ENCODE data around the gene RXRA. TPM values are rescaled to one million over a fixed set of nuclear protein-coding genes. Genes with fewer than 3 reads are reported as not detected.

RXRA gene
- total and polyA plus RNA-seq, 12 donors = 5.5 to 114 (median 71.3) TPM

DNA sequence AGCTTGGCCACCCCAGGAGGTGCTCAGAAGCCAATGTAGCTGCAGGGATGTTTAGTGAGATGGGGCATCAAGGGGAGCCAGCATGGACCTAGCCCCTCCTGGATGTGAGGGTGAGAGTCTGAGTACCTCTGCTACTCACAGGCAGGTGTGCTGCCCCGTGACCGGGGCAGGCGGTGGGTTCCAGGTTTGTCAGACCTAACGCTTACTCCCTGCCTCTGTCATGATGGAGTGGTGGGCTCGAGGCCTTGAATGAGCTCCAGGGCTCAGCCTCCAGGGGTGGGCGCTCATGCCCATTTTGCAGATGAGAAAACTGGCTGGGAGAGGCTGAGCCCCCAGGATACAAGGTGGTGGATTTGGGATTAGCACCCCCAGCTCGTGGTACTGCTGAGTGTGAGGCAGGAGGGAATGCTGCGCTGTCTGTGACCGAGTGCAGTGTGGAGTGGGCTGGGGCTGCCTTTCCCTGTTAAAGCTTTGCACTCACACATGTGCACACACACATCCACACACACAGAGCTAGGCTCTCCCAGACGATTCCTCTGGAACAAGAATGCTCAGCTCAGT, 1.5 kb downstream of the RXRA start:
- Histone ChIP-seq H3K9me3 (replicated peaks in 1 of 3) (no peaks in the 10 kb centered on the region), H3K27me3 (no peaks in the 10 kb centered on the region), H3K36me3 (replicated peaks in 1 of 2) (no peaks in the 10 kb centered on the region), H3K4me1 (replicated peaks in 1 of 2) (peaks cover 54 to 55% of the 10 kb centered on the region in 2 donors), H3K4me3 (peak overlapping the region in 3 of 4 donors; percentile 37 to 85 (median 38)), H3K27ac (peak overlapping the region; percentile 65 to 95 (median 92))
- intact Hi-C loops (cut with DNase I) = loop anchor here in 1 of 2 donors (5.0 kb wide), 3 partner anchors 45 to 155 kb away; no protein-coding TSS in a partner anchor
- DNase-seq = peak in 4 of 7 donors; percentile 24 to 55 (median 30)
- TF ChIP-seq POLR2A (IDR thresholded peaks at IDR 0.05) (no peak), CTCF (IDR thresholded peaks at IDR 0.05) (no peak)
- WGBS, 4 donors = 17 to 43% (median 26%) methylated on average over 1 to 10 of the region's 10 CpGs

DNA sequence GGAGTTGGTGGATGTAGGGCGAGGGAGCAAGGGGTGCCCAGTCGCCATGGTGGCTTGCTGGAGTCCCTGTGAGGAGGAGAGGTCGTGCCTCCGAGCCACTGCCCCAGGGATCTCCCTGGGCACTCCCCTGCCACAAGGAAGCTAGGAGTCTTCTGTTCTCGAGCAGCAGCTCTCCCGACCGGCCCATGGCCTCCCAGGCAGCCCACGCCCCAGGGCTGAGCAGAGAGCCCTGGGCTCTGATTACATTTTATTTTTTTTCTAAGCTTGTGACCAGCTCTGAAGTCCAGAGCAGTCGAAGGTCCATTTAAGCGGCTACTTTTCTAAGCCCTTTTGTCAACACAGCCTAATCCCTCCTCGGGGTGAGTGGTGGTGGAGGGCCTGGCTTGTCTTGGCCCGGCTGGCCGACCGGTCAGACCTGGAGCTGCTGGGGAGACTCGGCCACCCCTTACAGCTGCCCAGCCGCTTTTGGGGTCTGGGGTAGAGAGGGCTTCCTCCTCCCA, 2.1 kb downstream of the RXRA start:
- intact Hi-C loops (cut with DNase I) = loop anchor here in 1 of 2 donors (5.0 kb wide), 3 partner anchors 44 to 156 kb away; no protein-coding TSS in a partner anchor
- Histone ChIP-seq H3K36me3 (replicated peaks in 1 of 2) (no peaks in the 10 kb centered on the region), H3K4me3 (peak overlapping the region in 2 of 4 donors; percentile 38 to 85), H3K27me3 (no peaks in the 10 kb centered on the region), H3K27ac (peak overlapping the region; percentile 65 to 95 (median 92)), H3K9me3 (replicated peaks in 1 of 3) (no peaks in the 10 kb centered on the region), H3K4me1 (replicated peaks in 1 of 2) (peaks cover 59 to 62% of the 10 kb centered on the region in 2 donors)
- DNase-seq = peak in 2 of 7 donors; percentile 35 to 44
- WGBS, 4 donors = 31 to 47% (median 32%) methylated on average over 9 to 16 of the region's 16 CpGs
- TF ChIP-seq CTCF (IDR thresholded peaks at IDR 0.05) (no peak), POLR2A (IDR thresholded peaks at IDR 0.05) (no peak)

DNA sequence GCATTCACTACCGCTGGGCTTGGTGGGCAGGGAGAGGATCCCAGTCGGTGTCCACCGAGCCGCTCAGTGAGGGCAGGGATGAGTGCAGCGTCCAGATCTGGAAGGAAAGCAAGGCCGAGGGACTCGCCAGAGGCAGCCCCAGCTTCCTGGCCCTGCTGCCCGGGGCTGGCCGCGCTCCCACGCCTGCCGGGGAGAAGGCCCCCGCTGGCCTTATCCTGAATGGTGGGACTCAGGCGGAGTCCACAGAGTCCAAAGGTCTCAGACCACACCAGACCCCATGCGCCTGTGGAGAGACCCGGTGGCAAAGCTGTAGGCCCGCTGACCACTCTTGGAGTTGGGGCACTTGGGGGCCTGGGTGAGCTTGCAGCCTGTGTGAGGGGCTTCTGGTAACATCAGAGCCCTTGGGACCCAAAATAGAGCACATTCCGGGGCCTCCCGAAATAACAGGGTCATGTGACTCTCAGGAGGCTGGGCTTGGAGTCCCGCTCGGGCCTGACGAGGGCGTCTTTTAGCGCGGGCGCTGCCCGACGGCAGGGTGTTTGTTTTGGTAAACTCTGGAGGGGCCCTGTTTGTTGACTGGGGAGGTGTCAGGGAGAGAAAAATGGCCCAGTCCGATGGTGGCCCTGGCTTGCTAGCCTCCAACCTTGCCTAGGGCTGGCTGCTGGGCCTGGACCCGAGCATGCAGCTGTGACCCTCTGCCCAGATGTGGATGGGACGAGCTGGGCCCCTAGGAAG, 2.8 kb downstream of the RXRA start:
- Histone ChIP-seq H3K4me1 (replicated peaks in 1 of 2) (peaks cover 66 to 68% of the 10 kb centered on the region in 2 donors), H3K9me3 (replicated peaks in 1 of 3) (no peaks in the 10 kb centered on the region), H3K36me3 (replicated peaks in 1 of 2) (no peaks in the 10 kb centered on the region), H3K4me3 (peak overlapping the region in 2 of 4 donors; percentile 38 to 85), H3K27me3 (no peaks in the 10 kb centered on the region), H3K27ac (peak overlapping the region; percentile 65 to 95 (median 92))
- 18 to 47% (median 30%) methylated on average over 4 to 31 of the region's 31 CpGs for WGBS, 4 donors
- peak in 6 of 7 donors; percentile 59 to 75 (median 67) for DNase-seq
- no peak for TF ChIP-seq CTCF (IDR thresholded peaks at IDR 0.05)
- peak in 1 of 2 donors; percentile 37 for TF ChIP-seq POLR2A (IDR thresholded peaks at IDR 0.05)
- intact Hi-C loops (cut with DNase I) = loop anchor here in 1 of 2 donors (5.0 kb wide), 3 partner anchors 43 to 157 kb away; no protein-coding TSS in a partner anchor

GRCh38 chr9:134329576-134329855, 3.3 kb downstream of the RXRA start:
- Histone ChIP-seq H3K4me3 (peak overlapping the region in 1 of 4 donors; percentile 85), H3K9me3 (replicated peaks in 1 of 3) (no peaks in the 10 kb centered on the region), H3K4me1 (replicated peaks in 1 of 2) (peaks cover 70 to 73% of the 10 kb centered on the region in 2 donors), H3K27me3 (no peaks in the 10 kb centered on the region), H3K36me3 (replicated peaks in 1 of 2) (no peaks in the 10 kb centered on the region), H3K27ac (peak overlapping the region; percentile 65 to 95 (median 92))
- no peak for TF ChIP-seq CTCF (IDR thresholded peaks at IDR 0.05)
- TF ChIP-seq POLR2A (IDR thresholded peaks at IDR 0.05) = no peak
- peak in 3 of 7 donors; percentile 31 to 48 (median 39) for DNase-seq
- intact Hi-C loops (cut with DNase I) = loop anchor here in 1 of 2 donors (5.0 kb wide), 3 partner anchors 43 to 157 kb away; no protein-coding TSS in a partner anchor
- 35 to 59% (median 51%) methylated on average over 3 to 7 of the region's 7 CpGs for WGBS, 4 donors

Data from adrenal gland (tissue), 12 donors.